ENCODE measurements around the gene MIOX.
"Not testable (repeated sequence)": the region's sequence is repeated elsewhere in the genome, so short reads cannot be mapped to it uniquely, and the experiment has no call there.

MIOX gene

DNA sequence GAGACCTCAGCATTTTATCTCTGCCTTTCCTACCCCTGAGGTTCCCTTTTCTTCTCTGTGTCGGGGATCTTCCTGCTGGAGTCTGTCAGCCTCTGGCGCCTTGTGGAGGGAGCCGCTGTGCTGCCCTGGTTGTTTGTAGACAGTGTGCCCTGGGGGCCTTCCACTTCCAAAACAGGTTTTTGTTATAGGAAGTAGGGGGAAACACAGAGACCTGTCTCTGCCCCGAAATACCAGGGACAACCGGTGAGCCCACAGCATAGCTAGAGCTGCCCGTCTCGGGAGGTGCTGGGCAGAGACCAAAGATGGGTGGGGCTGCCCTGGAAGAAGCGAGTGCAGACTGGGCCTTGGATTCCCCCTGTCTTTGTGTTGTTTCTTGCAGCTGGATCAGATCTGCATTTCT, 29.4 kb downstream of the MIOX start:
- no peak overlapping the region for H3K4me3 ChIP-seq (ENCODE audit: low read length)
- H3K9ac ChIP-seq (ENCODE audit: low read length): no peak overlapping the region
- no peaks in the 10 kb centered on the region for H3K9me3 ChIP-seq (ENCODE audit: control insufficient read depth, low read length)
- no peaks in the 10 kb centered on the region for H3K4me1 ChIP-seq (ENCODE audit: control insufficient read depth, insufficient read depth, low read length)
- no peak for DNase-seq (ENCODE audit: low read depth)
- H3K27me3 ChIP-seq (replicated peaks; ENCODE audit: control insufficient read depth, insufficient read depth, low read length): no peaks in the 10 kb centered on the region
- peaks cover 26% of the 10 kb centered on the region for H3K36me3 ChIP-seq (ENCODE audit: control insufficient read depth, insufficient read depth, low read length, severe bottlenecking)

GRCh38 chr22:50516891-50517290, 30.2 kb downstream of the MIOX start:
- no peaks in the 10 kb centered on the region for H3K4me1 ChIP-seq (ENCODE audit: control insufficient read depth, insufficient read depth, low read length)
- H3K27me3 ChIP-seq (replicated peaks; ENCODE audit: control insufficient read depth, insufficient read depth, low read length): no peaks in the 10 kb centered on the region
- no peak for DNase-seq (ENCODE audit: low read depth)
- peaks cover 31% of the 10 kb centered on the region for H3K36me3 ChIP-seq (ENCODE audit: control insufficient read depth, insufficient read depth, low read length, severe bottlenecking)
- no peaks in the 10 kb centered on the region for H3K9me3 ChIP-seq (ENCODE audit: control insufficient read depth, low read length)
- H3K4me3 ChIP-seq (ENCODE audit: low read length): no peak overlapping the region
- no peak overlapping the region for H3K9ac ChIP-seq (ENCODE audit: low read length)

DNA sequence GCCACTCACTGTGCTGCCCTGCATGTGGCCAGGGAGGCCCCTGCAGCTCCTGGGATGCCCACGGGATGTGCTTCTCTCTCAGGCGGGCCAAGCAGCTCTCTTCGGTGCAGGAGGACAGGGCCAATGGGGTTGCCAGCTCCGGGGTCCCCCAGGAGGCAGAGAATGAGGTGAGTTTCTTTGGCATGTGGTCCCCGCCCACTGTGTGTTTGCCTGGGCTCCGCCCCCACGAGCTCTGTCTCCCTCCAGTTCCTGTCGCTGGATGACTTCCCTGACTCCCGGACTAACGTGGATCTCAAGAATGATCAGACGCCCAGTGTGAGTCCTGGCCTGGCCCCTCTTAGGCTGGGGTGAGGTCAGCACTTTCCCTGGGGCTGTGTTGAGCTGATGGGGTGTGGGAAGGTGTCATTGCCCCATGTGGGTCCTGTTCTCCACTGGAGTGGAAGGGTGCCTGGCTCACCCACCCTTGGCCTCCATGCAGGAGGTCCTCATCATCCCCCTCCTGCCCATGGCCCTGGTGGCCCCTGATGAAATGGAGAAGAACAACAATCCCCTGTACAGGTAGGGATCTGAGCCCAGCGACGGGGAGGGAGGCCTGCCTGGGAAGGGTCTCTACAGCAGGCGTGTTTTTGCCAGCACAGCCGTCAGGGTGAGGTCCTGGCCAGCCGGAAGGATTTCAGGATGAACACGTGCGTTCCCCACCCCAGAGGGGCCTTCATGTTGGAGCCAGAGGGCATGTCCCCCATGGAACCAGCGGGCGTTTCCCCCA, 31.0 kb downstream of the MIOX start:
- Histone ChIP-seq H3K4me3 (ENCODE audit: low read length) (no peak overlapping the region), H3K27me3 (replicated peaks; ENCODE audit: control insufficient read depth, insufficient read depth, low read length) (no peaks in the 10 kb centered on the region), H3K9me3 (ENCODE audit: control insufficient read depth, low read length) (no peaks in the 10 kb centered on the region), H3K4me1 (ENCODE audit: control insufficient read depth, insufficient read depth, low read length) (no peaks in the 10 kb centered on the region), H3K36me3 (ENCODE audit: control insufficient read depth, insufficient read depth, low read length, severe bottlenecking) (peaks cover 35% of the 10 kb centered on the region), H3K9ac (ENCODE audit: low read length) (no peak overlapping the region)
- DNase-seq (ENCODE audit: low read depth): no peak

DNA sequence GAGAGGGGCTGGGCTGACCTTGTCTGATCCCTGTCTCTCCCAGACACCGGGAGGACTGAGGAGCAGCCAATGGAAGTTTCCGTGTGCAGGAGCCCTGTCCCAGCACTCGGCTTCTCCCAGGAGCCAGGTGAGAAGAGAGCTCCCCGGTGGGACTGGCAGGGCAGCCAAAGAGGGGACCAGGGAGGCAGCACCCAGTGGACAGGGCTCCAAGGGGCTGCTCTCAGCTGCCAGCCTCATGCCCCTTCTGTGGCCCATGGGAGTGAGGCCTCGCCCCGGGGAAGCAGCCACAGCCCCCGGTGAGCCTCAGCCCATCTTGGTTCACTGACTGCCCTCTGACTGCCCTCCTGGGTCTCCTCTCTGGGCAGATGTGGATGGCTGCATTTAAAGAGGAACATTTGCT, 31.9 kb downstream of the MIOX start:
- Histone ChIP-seq H3K9ac (ENCODE audit: low read length) (no peak overlapping the region), H3K9me3 (ENCODE audit: control insufficient read depth, low read length) (no peaks in the 10 kb centered on the region), H3K27me3 (replicated peaks; ENCODE audit: control insufficient read depth, insufficient read depth, low read length) (no peaks in the 10 kb centered on the region), H3K4me1 (ENCODE audit: control insufficient read depth, insufficient read depth, low read length) (no peaks in the 10 kb centered on the region), H3K4me3 (ENCODE audit: low read length) (no peak overlapping the region), H3K36me3 (ENCODE audit: control insufficient read depth, insufficient read depth, low read length, severe bottlenecking) (peaks cover 44% of the 10 kb centered on the region)
- DNase-seq (ENCODE audit: low read depth): no peak

- no peaks in the 10 kb centered on the region for H3K27me3 ChIP-seq (replicated peaks; ENCODE audit: control insufficient read depth, insufficient read depth, low read length)
- H3K36me3 ChIP-seq (ENCODE audit: control insufficient read depth, insufficient read depth, low read length, severe bottlenecking): peaks cover 46% of the 10 kb centered on the region
- H3K9me3 ChIP-seq (ENCODE audit: control insufficient read depth, low read length): no peaks in the 10 kb centered on the region
- peaks cover 4% of the 10 kb centered on the region for H3K4me1 ChIP-seq (ENCODE audit: control insufficient read depth, insufficient read depth, low read length)
- DNase-seq (ENCODE audit: low read depth): no peak
- no peak overlapping the region for H3K9ac ChIP-seq (ENCODE audit: low read length)
- no peak overlapping the region for H3K4me3 ChIP-seq (ENCODE audit: low read length)
Measured at GRCh38 chr22:50519151-50519550, 32.5 kb downstream of the MIOX start.

DNA sequence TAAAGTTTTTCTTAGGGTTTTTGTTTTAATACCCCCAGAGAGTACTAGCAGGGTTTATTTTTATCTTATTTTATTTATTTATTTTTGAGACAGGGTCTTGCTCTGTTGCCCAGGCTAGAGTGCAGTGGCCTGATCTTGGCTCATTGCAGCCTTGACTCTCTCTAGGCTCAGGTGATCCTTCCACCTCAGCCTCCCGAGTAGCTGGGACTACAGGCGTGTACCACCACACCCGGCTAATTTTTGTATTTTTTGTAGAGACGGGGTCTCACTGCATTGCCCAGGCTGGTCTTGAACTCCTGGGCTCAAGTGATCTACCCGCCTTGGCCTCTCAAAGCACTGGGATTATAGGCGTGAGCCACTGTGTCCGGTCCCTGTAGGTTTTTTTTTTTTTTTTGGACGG, 33.5 kb downstream of the MIOX start:
- H3K9me3 ChIP-seq (ENCODE audit: control insufficient read depth, low read length); H3K4me3 ChIP-seq (ENCODE audit: low read length); H3K27me3 ChIP-seq (replicated peaks; ENCODE audit: control insufficient read depth, insufficient read depth, low read length); DNase-seq (ENCODE audit: low read depth); H3K9ac ChIP-seq (ENCODE audit: low read length): not testable (repeated sequence)
- Histone ChIP-seq H3K4me1 (ENCODE audit: control insufficient read depth, insufficient read depth, low read length) (peaks cover 10% of the 10 kb centered on the region), H3K36me3 (ENCODE audit: control insufficient read depth, insufficient read depth, low read length, severe bottlenecking) (peaks cover 46% of the 10 kb centered on the region)

GRCh38 chr22:50520826-50521453, 34.3 kb downstream of the MIOX start:
- DNase-seq (ENCODE audit: low read depth): no peak
- Histone ChIP-seq H3K36me3 (ENCODE audit: control insufficient read depth, insufficient read depth, low read length, severe bottlenecking) (peaks cover 46% of the 10 kb centered on the region), H3K27me3 (replicated peaks; ENCODE audit: control insufficient read depth, insufficient read depth, low read length) (no peaks in the 10 kb centered on the region), H3K4me1 (ENCODE audit: control insufficient read depth, insufficient read depth, low read length) (peaks cover 10% of the 10 kb centered on the region), H3K4me3 (ENCODE audit: low read length) (no peak overlapping the region), H3K9ac (ENCODE audit: low read length) (no peak overlapping the region), H3K9me3 (ENCODE audit: control insufficient read depth, low read length) (no peaks in the 10 kb centered on the region)

GRCh38 chr22:50521710-50522109, 35.1 kb downstream of the MIOX start:
- peaks cover 12% of the 10 kb centered on the region for H3K4me1 ChIP-seq (ENCODE audit: control insufficient read depth, insufficient read depth, low read length)
- H3K9ac ChIP-seq (ENCODE audit: low read length): no peak overlapping the region
- DNase-seq (ENCODE audit: low read depth): no peak
- no peaks in the 10 kb centered on the region for H3K27me3 ChIP-seq (replicated peaks; ENCODE audit: control insufficient read depth, insufficient read depth, low read length)
- H3K4me3 ChIP-seq (ENCODE audit: low read length): no peak overlapping the region
- H3K36me3 ChIP-seq (ENCODE audit: control insufficient read depth, insufficient read depth, low read length, severe bottlenecking): peaks cover 42% of the 10 kb centered on the region
- no peaks in the 10 kb centered on the region for H3K9me3 ChIP-seq (ENCODE audit: control insufficient read depth, low read length)

- peaks cover 18% of the 10 kb centered on the region for H3K4me1 ChIP-seq (ENCODE audit: control insufficient read depth, insufficient read depth, low read length)
- no peaks in the 10 kb centered on the region for H3K27me3 ChIP-seq (replicated peaks; ENCODE audit: control insufficient read depth, insufficient read depth, low read length)
- no peak for DNase-seq (ENCODE audit: low read depth)
- peaks cover 39% of the 10 kb centered on the region for H3K36me3 ChIP-seq (ENCODE audit: control insufficient read depth, insufficient read depth, low read length, severe bottlenecking)
- no peaks in the 10 kb centered on the region for H3K9me3 ChIP-seq (ENCODE audit: control insufficient read depth, low read length)
- H3K4me3 ChIP-seq (ENCODE audit: low read length): no peak overlapping the region
- H3K9ac ChIP-seq (ENCODE audit: low read length): no peak overlapping the region
Measured at GRCh38 chr22:50522208-50522805, 35.6 kb downstream of the MIOX start.

GRCh38 chr22:50522806-50523438, 36.3 kb downstream of the MIOX start:
- Histone ChIP-seq H3K4me1 (ENCODE audit: control insufficient read depth, insufficient read depth, low read length) (peaks cover 21% of the 10 kb centered on the region), H3K4me3 (ENCODE audit: low read length) (no peak overlapping the region), H3K9ac (ENCODE audit: low read length) (no peak overlapping the region), H3K27me3 (replicated peaks; ENCODE audit: control insufficient read depth, insufficient read depth, low read length) (no peaks in the 10 kb centered on the region), H3K9me3 (ENCODE audit: control insufficient read depth, low read length) (no peaks in the 10 kb centered on the region), H3K36me3 (ENCODE audit: control insufficient read depth, insufficient read depth, low read length, severe bottlenecking) (peaks cover 39% of the 10 kb centered on the region)
- DNase-seq (ENCODE audit: low read depth): no peak

GRCh38 chr22:50523458-50523805, 36.8 kb downstream of the MIOX start:
- peaks cover 39% of the 10 kb centered on the region for H3K36me3 ChIP-seq (ENCODE audit: control insufficient read depth, insufficient read depth, low read length, severe bottlenecking)
- no peaks in the 10 kb centered on the region for H3K9me3 ChIP-seq (ENCODE audit: control insufficient read depth, low read length)
- H3K4me3 ChIP-seq (ENCODE audit: low read length): no peak overlapping the region
- peaks cover 21% of the 10 kb centered on the region for H3K4me1 ChIP-seq (ENCODE audit: control insufficient read depth, insufficient read depth, low read length)
- H3K9ac ChIP-seq (ENCODE audit: low read length): no peak overlapping the region
- no peak for DNase-seq (ENCODE audit: low read depth)
- H3K27me3 ChIP-seq (replicated peaks; ENCODE audit: control insufficient read depth, insufficient read depth, low read length): no peaks in the 10 kb centered on the region
